NOMO-1 treated with DMSO at 0.1 percent for 48 hours (cell line): ENCODE results near the gene FAIM2.
A peak's percentile ranks its signal among the peaks of the same experiment; 100 is the strongest.

Experiments
- DNase-seq: peaks from one replicate; lab custom pipeline; 2025; ENCODE audit not compliant: unreplicated experiment; lab: John Stamatoyannopoulos, UW

The FAIM2 gene

DNA sequence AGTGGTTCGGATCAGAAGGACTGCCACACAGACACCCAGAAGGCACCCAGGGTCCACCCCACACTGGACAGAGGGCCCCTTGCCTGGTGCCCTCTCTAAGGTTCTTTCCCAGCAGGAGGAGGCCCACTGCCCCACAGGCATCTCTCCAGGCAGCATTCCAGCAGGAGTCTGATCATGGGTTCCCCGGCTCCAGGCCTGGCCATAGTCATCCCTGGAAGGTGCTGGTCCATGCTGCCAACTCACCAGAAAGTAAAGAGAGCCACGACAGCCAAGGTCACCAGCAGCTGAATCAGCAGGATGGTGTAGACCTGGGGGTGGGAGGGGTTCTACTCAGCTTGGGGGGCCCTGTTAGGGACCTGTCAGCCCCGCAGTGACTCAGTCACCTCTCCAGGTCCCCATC lies 6.4 kb downstream of the FAIM2 start:
- DNase-seq = no peak

DNA sequence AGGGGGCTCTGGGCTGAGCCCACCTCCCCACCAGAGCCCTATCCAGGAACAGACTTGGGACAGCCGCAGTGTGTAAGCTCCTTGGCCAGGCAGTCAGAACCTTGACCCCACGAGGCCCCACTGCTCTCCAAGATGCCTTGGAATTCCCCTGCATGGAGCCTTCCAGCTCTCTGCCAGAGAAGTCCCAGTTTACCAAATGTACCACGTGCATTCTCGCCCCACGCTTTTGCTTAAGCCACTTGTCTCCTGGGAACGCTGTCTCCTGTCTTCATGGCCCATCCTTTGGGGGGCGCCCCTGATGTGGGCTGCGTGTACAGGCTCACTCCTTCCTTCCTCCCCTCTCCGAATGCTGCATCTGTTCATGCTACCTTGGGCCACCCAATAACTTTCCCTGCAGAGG lies 7.9 kb downstream of the FAIM2 start:
- DNase-seq = no peak

DNA sequence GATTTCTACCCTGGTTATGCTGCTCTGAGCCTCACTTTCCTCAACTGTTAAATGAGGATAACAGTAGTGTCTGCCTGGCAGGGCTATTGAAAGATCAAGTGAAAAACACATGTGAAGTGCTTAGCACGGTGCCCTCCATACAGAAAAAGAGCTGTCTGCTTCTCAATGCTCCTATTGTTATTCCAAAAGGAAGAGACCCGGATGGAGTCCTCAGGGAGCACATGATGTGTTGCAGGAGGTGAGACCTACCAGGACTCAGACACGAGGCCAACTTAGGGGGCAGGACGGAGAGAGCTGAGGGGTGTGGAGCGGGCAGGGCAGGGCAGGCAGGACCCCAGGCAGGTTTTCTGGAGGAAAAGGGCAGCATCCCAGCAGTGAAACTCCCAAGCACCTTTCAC lies 8.9 kb downstream of the FAIM2 start:
- no peak for DNase-seq

DNA sequence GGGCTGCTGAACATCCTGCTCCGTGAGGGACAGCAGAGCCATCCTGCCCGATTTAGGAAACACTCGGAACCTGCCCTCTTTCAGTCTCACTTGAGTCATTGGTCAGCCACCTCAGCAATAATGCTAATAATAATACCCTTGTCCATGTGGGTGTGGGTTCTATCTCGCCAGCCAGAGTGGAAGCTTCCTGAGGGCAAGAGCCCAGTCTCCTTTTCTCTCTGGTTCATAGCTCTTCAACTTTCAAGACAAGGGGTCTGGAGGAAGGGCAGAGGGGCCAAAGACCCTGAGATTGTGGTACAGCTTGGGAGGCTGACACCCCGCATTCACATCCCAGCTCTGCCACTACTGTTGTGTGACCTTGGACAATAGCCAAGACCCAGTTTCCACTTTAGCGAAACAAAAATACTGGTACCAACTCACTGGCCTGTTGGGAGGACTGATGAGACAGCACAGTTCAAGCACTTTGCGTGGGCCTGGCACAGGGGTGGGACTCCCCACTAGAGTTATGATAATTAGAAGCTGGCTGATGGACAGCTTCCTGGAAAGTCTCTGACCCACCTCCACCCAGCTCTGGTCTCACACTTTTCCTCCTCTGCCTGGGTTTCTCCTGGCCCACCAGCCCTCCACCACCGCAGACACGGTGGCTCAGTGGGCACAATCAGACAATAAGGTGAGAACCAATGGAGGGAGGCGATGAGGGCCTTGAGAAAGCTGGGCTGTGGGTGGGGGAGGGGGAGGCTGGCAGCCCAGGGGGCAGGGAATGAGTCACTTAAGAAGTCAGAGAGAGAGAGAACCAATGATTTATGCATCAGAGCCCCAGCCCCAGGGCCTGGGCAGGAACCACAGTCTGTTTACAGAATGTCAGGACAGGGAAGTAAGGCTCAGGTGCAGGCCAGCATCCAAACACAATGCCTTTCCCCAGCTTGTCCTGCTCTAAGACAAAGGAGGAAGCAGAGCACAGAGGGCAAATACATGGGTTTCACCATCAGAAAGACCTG lies 9.6 kb downstream of the FAIM2 start:
- DNase-seq = peak; percentile 3

DNA sequence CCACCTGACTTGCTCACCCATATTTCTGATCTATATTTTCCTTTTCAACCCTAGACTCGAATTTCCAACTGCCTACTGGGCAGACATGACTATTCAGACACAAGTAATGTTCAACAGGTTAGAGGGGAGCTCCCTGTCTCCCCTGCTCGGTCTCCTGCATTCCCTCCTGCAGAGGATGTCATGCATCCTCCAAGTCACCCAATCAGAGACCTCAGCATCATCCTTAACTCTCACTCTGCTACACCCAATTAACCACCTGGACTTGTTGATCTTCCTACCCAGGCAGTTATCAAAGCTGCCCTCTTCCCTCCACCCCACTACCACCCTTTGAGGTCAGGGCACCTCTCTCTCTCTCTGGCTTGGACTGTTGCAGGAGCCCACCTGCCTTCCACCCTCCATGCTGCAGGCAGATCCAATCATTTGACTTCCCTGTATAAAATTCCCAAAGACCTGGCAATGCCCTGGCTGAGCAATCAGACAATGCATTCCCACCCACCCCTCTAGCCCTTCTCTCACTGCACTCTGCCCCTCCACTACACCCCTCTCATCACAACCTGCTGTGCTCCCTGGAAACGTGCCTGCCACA lies 10.9 kb downstream of the FAIM2 start:
- no peak for DNase-seq

DNA sequence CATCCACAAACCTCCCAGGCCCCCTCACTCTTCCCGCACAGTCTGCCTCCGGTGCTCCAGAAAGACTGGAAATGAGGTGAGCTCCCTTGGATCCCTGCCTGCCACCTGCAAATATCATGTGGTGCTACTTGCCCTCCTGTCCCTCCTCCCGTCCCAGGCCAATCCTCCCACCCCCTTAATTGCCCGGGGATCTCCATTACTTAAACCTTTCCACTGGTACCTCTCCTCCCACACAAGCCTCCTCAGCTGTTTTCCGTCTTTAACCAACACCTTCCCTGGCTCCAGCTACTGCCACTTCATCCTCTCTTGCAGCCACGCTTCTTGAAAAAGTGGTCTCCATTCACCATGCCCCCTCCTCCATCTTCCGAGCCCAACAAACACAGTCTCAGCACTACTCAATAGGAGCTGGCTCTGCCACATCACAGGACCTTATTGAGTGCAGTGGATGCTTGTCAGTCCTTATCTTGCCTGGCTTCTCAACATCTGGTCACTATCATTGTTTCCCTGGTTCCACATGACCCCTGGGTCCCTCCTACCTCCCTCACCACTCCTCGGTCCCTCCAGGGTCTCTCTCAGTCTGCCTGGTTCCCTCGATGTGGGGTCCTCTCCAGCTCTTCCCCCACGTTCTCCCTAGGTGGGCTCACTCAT lies 11.5 kb downstream of the FAIM2 start:
- DNase-seq = no peak

DNA sequence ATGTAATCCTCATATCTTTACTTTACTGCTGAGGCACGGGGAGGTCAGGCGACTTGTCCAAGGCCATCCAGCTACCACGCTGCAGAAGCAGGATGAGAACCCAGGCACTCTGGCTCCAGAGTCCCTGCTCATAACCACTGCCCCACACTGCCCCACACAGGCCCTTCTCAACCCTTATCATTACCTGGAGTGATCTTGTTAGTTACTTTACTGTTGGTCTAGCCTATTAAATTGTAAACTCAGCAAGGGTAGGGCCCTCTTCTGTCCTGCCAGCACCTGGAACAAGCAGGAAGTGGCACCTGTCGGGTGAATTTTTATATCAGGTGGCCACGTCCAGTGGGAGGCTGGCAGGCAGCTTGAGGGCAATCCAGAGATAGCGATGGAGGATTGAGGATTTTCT lies 12.2 kb downstream of the FAIM2 start:
- DNase-seq = no peak

DNA sequence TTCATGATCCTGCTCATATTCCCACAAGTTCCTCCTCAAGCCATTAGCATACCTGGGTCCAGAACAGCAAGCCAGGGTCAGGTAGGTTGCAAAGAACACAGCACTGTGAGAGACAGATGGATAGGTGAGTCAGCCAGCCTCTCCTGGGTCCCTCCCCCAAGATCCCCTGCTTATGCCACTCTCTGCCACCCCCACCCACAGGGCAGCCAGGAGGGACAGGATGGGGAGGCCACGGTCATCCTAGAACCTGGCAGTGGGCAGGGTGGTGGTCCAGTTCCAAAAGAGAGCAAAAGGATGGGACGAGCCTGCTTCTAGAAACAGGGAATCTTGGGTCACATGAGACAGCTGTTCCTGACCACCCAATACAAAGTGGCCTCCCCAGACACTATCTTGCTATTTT lies 12.7 kb downstream of the FAIM2 start:
- no peak for DNase-seq

DNA sequence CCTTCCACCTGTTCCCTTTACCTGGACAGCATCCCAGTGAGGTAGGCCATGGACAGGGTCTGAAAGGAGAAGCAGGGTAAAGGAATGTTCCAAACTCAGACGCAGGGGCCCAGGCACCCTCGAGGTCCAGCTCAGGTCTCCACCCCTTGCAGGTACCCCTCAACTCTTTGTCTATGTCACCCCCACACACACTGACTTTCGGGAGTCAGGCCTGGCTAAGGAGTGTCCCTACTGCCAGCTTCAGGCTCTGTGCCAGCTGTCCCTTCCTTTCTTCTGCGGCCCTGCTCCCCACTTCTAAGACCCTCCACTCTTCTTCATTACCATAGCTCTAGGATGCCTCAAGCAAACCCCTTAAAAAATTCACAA lies 13.6 kb downstream of the FAIM2 start:
- DNase-seq = no peak

DNA sequence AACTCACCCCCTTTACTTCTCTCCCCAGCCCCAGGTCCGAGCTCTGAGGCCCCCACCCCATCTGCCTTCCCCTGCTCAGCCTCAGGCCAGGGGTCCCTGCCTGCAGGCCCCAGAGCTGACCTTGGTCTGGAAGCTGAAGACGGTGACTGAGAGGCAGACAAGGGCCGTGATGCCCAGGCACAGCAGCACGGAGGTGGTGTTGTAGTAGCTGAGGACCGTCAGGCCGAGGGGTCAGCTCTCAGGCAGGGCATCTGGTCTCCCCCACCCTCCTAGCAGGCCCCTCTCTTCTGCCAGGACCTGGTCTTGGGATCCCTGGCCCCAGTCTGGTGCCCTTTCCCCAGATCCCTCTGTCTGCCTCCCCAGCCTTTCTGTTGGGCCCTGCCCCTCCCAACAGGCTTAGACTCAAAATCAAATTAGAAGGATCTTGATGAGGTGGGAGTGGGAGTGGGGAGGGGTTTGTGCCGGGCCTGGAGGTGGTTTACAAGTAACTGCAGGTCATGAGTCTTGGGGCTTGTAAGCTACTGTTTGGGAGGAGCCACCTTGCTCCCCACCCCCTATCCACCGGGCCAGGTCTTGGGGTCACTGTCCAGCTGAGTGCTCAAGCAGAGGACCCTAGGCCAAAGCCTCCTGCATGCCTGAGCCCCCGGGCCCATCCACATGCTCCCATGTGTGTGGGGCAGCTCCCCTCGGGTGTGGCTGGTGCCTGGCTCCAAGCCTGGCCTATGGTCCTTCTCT lies 14.2 kb downstream of the FAIM2 start:
- no peak for DNase-seq

DNA sequence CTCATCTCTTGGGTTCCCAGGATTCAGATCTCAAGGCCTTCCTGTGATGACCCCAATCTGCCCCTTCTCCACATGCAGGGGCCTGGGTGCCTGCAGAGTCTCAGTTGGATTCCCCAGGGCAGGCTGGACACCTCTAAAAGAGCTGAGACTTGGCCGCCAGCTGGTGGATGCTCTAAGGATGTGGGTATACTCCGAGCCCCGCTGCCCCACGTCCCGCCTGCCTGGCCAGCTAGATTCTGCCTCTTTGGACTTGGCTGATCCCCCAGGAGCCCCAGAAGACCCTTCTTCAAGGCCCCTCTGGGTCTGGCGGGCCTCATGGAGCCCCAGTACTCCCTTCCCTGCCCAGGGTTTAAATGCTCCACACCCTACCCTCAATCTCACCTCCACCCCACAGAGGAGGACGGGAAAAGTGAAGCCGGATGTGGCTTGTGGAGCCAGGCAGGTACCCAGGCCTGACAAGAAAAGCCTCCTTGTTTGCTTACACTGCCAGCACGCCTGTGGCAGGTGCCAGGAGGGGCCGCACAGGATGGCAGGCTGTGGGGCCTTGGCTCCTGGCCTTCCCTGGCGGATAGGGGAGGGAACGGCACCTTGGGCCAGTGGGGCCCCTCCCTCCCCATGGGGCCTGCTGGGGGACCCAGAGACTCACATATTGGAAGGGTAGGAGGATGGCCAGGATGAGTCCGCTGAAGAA lies 15.1 kb downstream of the FAIM2 start:
- no peak for DNase-seq

DNA sequence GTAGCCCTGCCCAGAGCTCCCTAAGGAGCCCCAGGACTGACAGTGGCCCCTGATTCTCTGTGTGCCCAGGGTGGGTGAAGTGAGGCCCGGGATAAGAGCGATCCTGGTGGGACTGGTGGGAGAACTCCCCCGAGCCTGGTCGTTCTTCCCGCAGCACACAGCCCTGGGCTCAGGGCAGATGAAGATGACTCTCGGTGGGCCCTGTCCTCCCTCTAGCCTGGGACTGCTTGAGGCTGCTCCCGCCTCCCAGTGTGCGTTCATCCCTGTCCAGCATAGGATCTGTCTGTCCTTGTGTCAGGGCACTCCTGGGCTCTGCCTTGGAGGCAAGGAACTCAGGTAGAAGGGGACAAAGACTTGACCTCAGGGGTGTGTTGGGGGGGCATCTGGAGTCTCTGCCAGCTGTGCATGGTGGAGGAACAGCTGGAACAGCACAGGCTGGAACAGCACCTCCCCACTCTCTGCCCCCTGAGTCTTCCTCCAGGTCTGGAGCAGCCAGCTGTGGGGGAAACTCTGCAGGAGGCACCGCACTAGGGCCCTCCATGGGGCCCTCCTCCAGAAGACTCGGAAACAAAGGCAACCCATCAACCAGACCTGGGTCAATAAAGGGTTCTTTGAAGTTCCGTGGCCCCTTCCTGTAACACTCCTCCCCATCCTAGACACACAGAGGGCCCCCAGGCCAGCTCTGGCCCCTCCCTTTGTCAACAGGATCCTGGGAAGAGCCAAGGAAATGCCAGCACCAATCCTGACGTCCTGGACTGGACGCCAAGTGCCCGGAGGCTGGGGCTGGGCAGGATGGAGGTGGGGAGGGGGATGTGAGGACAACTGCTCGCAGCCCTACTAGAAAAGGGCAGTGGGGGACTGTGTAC lies 15.9 kb downstream of the FAIM2 start:
- no peak for DNase-seq

DNA sequence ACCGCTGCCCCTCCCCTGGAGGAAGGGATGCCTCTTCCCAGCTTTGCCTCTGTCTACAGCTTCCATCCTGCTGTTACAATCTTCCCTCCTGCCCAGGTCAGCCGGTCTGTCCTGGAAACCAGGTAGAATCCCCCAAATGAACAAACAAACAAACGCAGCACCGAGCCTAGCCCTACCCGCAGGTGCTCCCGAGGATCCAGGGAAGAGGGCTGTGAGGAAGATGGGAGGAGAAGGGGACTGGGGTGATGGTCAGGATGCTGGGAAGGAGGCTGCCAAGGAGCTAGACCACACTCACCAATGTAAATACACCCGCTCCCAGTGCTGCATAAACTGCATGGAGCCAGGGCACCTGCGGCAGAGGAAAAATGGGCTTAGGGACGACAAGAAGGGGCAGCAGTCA lies 16.6 kb downstream of the FAIM2 start:
- DNase-seq = no peak

DNA sequence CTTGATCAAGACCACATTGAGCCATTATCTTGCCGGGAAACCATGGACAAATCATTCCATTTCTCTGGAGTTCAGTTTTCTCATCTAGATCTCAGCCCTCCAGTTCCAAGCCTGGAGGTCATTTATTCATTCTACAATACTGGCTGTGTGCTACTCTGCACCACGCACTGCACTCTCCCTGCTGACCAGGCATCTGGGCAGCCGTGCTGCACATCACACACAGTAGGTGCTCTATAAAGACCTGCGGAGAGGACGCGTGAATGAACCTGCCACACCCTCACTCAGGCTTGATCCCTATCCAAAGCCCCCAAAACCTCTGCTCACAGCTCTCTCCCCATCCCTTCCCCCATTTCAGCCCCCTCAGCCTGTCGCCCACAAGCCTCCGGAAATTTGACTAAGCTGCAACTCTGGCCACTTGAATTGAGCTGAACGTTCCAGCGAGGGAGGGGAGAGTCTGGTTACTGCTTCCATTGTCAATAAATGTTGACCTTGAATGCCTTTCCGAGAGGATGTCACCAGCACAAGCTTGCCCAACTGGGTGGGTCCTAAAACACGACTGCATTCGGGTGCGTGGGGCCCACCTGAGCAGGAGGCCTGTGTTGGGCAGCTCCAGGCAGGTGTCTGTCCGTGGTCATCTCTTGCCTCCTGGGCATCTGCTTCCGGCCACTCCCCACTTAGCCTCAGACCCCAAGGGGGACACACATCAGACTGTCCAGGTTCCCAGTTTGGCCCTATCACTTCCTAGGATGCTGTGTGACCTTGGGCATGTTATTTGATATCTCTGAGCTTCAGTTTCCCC lies 17.8 kb downstream of the FAIM2 start:
- DNase-seq = no peak

DNA sequence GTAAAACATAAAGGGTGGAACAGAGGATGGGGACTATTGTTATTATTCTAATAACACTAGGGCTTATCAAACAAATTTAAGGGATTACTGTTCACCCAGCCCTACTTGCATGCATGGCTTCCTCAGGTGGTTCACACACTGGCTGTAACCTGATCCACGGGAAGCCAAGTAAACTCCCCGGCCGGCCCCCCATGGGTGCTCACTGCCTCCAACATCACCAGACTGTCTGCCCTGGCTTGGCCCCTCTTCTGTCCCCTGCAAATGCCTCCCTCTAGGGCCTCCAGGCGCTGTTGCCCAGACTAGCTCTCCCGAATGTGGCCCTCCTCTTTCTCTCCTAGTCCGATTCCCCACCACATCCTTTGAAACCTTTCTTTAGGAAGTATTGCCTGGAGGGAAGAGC lies 18.6 kb downstream of the FAIM2 start:
- DNase-seq = no peak

DNA sequence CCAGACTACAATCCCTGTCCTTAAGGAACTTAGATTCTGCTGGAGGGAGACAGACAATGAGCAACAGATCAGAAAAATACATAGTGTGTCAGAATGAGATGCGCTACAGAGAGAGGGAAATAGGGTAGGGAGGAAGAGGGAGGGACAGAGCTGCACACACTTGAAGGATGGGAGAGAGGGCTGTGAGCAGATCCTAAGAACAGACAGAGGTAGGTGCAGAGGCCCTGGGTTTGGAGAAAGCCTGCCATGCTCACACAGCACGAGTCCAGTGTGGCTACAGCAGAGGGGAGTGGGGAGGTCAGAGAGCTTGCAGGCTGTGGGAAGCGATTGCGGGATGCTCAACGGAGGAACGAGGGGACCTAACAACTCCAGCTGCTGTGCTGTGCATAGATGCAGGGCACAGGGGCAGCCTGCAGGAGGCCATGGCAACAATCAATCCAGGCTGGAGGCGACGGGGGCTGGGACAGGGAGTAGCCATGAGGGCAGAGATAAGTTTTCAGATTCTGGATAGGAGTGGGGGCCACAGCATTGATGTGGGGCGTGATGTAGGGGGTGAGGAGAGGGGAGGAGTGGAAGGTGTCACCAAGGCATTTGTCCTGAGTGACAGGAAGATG lies 20.7 kb downstream of the FAIM2 start:
- DNase-seq = no peak

DNA sequence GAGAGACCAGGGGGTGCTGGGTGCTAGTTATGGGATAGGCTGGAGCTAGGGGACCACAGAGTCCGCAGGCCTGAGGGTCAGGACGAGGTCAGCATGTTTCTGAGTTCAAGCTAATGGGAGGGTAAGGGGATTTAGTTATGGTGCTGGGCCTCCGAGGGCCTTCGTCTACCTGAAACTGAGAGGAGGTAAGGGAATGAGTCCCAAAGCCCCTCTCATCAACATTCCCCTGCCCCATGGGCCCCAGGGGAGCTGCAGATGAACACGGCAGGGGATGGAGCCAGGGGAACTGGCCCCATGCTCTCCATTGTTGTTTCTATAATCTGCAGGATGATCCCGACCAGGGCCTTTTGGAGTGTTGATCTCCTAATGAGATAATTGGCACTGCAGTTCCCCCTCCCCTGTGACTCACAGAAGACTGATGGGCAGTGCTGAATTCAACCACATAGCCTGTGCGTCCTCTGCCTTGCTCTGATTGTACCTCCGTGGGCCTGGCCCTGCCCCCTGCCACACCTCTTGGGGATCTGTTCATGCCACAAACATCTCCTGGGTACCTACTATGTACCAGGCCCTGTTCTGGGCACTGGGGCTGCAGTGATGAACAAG lies 21.4 kb downstream of the FAIM2 start:
- no peak for DNase-seq
